GM18499 (cell line): ENCODE measurements around the gene PRR15.

Experiments used
- ATAC-seq: cut with Tn5 transposase; IDR thresholded peaks from one replicate; pipeline ENCODE4 v1.9.1; 2021; ENCODE audit warnings: moderate number of reproducible peaks; ENCODE audit not compliant: insufficient read depth, unreplicated experiment

The PRR15 gene

GRCh38 chr7:29565982-29566746 lies 2.5 kb downstream of the PRR15 start:
- no peak for ATAC-seq

GRCh38 chr7:29567174-29567573 lies 3.5 kb downstream of the PRR15 start:
- ATAC-seq, result no peak

GRCh38 chr7:29569648-29570047 lies 6.0 kb downstream of the PRR15 start:
- no peak for ATAC-seq

DNA sequence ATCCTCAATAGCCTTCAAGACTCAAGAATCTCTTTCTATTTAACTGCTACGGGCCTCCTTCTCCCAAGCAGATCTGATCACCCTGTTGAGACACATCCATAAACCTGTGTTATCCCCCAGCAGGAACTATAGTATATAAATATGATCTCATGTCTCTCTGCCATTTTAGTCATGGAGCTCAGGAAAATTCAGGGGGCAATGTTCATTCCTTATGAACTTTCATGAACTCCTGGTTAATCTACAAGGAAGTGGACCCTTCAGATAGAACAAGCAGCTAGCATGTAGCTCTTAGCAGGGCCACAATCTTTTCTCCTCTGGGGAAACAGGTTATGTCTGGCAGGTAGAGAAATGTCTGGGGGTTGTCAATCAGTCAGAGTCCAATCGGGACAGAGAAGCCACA lies 8.9 kb downstream of the PRR15 start:
- no peak for ATAC-seq

DNA sequence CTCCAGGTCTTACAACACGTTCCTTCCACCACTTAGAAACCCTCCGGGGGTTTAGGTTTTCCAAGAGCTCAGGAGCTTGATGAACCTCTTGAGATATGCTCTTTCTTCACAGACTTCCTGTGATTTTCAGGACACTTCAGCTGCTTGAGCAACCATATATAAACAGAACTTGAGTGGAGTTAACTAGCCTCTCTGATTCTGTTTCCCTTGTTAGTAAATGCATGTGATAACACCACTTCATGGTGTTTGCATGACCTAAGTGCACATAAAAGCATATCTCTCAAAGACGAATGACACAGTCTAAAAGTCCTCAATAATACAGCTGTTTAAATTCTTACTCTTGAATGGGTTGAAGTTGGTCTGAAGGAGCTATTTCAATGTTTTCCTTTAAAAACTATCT lies 9.9 kb downstream of the PRR15 start:
- no peak for ATAC-seq

- ATAC-seq, result no peak
Observed at GRCh38 chr7:29574659-29575058, 11.0 kb downstream of the PRR15 start.

DNA sequence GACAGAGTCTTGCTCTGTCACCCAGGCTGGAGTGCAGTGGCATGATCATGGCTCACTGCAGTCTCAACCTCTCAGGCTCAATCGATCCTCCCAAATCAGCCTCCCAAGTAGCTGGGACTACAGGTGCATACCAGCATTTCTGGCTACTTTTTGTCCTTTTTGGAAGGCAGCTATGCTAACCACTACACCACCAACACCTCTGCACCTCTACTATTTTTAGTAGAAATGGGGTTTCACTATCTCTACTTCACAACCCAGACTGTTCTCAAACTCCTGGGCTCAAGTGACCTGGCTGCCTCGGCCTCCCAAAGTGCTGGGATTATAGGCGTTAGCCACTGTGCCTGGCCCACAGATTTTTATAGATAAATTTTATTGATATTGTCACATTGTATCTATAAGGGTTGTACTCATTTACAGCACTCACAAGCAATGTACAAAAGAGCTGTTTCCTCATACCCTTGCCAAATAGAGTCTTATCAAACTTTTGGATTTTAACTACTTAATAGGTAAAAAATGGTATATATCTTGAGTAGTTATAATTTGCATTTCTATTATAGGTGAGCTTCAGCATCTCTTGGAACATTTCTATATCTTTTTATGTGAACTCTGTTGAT lies 23.7 kb downstream of the PRR15 start:
- ATAC-seq, result no peak

- no peak for ATAC-seq
Observed at GRCh38 chr7:29588212-29588611, 24.6 kb downstream of the PRR15 start.

DNA sequence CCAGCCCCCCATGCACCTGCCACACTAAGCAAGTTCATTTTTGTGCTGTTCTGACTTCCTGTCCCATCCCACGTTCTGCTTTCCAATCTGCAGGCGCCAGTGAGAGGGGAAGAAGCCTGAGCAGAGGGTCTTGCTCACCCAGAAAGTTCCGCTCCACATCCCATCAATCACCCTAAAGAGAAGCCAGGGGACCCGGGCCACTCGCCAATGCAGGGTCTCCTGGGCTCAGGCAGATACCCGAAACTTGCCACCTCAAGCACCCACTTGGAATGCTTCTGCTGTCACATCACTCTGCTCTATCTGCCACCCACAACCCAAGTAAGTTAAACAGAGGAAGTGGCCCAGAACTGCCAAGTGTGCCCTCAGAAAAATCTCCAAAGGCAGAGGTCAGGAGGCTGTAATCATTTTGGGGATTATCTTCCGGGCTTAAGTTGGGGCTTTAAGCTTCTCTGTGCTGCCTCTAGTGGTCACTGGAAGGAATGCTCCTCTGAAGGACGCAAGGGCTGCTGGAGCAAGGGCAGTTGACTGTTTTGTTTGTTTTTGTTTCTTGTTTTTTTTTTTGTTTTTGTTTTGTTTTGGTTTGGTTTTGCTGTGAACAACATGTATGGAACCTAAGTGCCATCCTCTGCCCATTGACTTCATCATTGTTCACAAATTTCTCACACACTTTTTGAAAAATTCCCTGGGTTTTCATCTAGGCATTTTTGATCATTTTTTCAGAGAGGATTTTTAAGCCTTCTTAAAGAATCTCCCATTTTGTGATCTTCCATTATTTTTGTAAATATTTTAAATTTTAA lies 25.5 kb downstream of the PRR15 start:
- no peak for ATAC-seq

- no peak for ATAC-seq
Observed at GRCh38 chr7:29592866-29593265, 29.2 kb downstream of the PRR15 start.

DNA sequence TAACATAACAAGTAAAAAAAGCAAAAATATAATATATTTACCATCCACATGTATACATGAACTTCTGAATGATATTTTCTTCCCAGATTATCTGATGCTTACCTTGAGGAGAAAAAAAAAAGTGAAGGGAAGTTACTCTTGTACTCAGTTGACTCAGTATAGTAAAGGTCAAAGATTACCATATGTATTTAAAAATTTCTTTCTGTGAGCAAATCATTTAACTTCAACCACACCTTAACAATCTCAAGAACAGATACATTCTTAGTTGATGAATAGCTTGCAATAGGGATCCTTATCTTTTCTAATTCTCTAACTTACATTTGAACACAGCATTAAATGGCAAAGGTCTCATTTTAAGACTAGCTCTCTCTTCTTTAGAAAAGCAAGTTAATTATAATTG lies 29.8 kb downstream of the PRR15 start:
- ATAC-seq, result no peak

DNA sequence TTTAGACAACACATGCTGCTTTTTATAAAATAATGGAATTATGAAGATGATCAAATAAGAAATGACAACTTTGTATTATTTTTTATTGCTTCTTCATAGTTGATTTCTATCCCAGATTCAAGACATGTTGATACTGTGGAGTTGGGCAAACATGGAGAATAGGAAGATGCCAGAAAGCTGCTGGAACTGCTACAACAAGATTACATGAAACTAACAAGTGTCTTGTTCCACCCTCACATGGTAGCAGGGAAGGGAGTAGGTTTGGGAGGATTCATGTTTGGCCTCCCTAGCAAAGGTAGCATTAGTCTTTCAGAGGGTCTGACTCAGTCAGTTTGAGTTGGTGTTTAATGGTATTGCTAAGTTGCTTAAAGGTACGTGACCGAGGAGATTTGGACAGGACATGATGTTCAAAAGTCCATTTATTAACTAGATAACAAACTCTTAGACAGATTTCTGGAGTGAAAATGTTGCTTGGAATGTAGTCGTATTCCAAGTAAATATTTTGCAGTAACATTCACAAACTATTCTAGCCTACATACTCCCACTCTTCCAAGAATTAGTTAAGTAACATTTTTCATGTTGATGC lies 33.1 kb downstream of the PRR15 start:
- no peak for ATAC-seq

- no peak for ATAC-seq
Observed at GRCh38 chr7:29597266-29597665, 33.6 kb downstream of the PRR15 start.

DNA sequence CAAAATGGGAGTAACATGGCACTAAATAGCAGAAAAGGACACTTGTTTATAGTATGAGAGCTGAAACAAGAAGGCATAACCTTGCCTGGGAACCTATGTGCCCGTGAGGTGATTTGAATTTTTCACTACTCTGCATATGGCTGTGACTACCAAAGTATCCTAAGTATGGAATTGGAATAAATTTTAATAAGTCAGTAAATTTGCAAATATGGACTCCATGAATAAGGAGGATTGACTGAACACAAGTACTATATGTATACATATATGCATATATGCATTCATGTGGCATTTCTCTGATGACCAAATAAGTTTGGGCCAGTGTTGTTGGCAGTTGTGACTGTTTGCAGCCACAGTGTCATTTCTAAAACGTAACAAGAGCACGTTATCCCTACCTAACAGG lies 34.5 kb downstream of the PRR15 start:
- no peak for ATAC-seq

DNA sequence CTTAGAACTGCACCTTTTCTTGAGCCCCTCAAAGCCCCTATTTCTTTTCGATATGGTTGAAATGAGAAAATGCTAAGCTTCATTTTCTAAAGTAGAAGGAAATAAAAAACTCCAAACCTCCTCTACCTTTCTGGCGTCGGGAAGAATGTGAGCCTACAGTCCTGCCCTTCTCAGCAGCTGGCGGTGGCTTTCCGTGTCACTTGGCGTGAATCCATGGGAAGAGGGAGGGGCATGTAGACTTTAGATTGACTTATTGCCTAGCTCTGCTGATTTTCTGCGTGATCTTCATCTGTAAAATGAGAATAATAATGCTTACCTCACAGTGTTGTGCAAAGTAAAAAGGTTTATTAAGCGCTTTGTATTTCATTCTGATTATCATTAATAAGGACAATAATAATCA lies 35.0 kb downstream of the PRR15 start:
- ATAC-seq, result no peak

DNA sequence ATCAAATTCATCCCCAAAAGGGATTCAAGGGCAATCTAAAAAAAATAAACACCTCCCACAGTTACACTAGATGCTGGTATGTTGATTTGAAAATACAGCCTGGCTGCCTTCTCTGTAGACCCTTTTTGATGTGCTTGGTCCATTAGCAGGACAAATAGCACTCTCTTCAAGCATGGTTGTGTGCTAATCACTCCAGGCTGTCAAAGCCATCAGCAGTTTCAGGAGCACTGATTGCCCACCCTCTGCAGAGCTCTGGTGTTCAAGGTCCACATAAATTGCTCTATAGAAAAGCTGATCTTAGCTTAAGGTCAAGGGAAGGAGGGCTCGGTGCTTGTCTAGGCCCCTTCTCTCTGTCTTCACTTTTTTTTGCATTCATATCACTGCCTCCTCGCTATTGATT lies 35.4 kb downstream of the PRR15 start:
- no peak for ATAC-seq

- no peak for ATAC-seq
Observed at GRCh38 chr7:29600661-29601060, 37.0 kb downstream of the PRR15 start.

DNA sequence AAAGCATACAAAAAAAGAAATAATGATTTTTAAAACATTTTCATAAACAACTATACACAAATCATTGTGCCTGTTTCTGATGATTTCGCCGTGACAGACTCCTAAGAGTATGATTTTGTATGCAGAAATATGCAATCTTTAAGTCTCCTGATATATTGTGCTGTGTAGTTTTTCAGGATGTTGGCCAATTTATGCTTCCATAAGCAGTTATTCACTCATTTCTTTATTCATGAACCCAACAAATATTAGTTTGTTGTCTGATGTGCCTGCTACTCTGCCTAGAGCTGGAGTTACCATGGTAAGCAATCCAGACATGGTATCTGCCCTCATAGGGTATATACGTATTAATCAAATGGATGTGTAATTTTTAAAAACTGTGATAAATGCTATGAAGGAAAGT lies 40.4 kb downstream of the PRR15 start:
- ATAC-seq, result no peak

DNA sequence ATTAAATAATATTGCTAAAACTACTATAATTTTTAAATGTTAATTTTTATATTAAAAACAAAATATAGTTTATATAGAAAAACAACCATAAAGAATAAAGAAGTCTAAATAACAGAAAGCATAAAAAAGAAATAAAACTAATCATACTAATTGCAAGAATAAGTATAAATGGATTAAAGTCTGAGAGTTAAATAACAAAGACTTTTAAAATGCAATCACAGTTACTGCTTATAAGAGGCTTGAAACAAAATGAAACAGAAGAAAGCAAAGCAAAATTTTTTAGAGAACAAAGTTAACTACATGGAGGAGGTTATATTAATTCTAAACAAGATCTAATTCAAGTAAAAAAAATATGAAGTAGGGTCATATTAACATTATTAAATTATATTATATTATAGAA lies 41.1 kb downstream of the PRR15 start:
- no peak for ATAC-seq

DNA sequence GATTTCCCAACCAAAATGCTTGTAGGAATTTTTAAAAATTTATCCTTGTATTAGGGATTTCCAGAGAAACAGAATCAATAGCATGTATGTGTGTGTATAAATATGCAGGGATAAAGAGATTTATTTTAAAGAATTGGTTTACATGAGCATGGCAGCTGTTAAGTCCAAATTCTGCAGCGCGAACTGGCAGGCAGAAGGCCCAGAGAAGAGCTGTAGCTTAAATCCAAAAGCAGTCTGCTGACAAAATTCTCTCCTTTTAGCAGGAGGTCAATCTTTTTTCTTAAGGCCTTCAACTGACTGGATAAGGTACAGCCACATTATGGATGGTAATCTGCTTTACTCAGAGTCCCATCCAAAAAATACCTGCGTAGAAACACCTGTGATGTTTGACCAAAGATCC lies 42.0 kb downstream of the PRR15 start:
- ATAC-seq, result no peak

DNA sequence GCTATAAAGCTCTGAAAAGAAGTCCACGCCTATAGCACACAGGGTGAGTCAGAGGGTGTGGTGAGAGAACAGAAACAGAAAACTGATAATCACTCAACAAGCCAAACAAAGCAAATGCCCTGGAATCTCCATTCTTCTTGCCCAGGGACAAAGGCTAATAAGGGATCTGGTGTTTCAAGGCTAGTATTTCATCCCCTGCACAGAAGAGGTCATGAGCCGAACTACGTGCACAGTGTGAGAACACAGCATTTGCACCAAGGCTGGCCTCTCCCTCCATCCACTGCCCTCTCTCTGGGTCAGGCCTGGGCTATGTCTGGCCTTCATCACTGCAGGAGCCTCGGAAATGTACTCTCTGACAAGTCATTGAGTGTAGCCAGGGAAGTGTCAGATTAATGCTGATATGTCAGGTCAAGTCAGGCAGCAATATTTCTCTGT lies 42.7 kb downstream of the PRR15 start:
- no peak for ATAC-seq
